GM18517 (cell line): ENCODE data around the gene ZNF593OS.

Experiments used
- ATAC-seq: cut with Tn5 transposase; IDR thresholded peaks from one replicate; pipeline ENCODE4 v1.9.1; 2021; ENCODE audit warnings: mild to moderate bottlenecking, moderate library complexity; ENCODE audit not compliant: unreplicated experiment

The ZNF593OS gene

DNA sequence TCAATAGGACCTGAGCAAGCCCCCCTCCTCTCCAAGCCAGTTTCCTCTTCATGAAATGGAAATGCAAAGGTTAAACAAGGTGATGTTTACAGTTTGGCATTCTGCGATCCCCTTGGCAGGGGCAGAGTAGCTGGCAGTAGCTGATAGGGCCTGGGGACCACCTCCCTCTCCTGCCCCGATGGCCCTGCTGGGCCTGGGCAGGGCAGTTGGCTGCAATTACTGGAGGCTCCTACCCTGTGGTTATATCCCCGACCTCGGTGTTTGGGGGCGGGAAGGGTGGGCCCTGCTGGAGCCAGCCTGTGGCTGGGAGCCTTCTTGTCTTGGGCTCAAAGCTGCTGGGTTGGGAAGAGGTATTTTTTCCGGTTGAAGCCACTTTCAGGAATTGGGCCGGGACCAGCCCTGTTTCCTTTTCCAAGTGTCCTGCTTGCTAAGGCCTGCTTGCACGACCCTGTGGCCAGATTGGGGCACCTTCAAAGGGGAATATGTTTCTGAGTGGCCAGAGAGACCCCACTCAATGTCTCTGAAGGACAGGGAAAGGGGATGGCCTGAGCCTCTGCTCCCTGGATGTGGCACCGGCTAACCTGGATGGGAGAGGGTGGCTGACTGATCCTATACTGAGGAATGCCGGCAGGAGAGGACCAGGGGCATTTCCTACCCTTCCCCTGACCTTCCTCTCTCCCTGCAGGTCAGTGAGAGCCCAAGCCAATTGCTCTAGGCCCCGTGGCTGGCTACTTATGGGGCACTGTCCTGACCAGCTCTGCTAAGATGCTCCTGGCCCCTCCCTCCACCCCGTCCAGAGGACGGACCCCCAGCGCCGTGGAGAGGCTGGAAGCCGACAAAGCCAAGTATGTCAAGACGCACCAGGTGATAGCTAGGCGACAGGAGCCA lies 10.9 kb downstream of the ZNF593OS start:
- no peak for ATAC-seq

DNA sequence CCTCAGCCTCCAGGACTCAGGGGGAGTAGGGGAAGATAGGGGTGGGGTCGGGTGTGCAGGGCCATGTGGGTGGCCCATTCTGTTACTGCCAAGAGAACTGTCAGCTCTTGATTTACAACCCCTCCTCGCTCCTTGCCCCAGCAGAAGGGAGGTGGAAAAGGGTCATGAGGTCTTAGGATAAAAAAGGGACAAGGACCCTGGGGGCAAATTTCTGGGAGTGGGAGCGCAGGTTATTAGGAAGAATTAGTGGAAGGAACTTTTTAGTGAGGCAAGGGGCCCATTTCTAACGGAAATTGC lies 11.9 kb downstream of the ZNF593OS start:
- no peak for ATAC-seq

DNA sequence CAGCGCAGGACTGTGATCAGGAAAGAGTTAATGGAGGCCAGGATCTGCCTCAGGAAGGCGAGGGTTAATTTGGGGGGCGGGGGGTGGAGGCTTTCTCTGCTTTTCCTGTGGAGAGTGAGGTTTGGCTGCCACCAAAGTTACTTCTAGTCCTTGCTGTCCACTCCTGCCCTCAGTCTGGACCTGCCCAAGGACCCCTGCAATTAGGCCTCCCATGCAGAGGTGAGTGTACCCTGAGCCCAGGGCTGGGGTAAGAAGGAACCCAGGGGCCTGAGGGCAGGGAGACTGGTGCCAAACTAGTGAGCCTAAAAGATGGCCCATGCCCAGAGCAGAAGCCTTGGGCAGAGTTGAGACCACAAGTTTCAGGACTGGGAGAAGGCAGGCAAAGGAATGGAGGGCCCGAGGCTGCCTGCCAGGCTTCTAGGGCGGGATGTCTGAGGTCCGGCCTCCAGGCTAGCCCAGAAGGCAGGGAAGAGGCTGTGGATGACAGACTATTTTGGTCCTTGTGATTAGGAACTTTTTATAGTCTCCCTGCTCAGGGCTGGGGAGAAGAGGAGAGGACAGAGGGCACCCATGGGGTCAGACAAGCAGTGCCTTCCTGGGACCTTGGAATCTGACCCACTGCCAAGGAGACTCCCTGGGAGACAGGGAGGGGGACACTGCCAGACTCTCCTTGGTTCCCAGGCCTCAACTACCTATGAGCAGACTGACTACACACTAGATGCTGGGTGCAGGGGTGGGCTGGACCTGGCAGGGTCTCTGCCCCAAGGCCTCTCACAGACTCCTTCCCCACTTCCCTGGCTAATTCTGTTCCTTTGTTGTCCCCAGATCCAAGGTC lies 12.5 kb downstream of the ZNF593OS start, which contains the start of gene FAM110D:
Gene FAM110D, plus strand, starts transcription at position 172 of the 835 bp plus-strand sequence. CDS start 2,213 bp downstream, outside the sequence.
- ATAC-seq: no peak

DNA sequence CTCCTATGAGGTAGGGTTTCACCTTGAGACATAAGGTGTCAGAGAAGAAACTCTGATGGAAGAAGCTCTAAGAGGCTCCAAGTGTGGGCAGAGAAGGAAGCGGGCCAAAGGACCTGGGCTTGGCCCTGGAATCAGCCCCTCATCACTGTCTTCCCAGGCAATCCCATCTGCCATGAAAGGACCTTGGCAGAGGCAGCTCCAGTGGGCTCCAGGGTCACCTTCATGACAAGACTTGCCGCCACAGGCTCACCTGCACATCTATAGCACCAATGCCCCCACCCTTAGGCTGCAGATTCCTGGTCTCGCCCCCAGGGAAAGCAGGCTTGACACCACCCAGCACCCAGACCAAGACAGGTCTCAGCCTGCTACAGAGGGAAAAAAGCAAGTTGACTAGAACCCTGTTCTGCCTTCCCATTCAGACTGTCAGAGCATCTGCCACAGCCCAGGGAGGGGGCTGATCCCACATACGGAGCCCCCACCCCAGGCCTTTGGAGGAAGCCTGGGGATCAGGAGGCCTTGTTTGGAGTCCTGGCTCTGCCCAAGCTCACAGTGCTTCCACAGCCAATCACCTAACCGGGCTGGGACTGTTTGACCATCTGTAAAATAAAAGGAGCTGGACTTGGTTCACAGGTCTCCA lies 13.2 kb downstream of the ZNF593OS start:
- no peak for ATAC-seq

DNA sequence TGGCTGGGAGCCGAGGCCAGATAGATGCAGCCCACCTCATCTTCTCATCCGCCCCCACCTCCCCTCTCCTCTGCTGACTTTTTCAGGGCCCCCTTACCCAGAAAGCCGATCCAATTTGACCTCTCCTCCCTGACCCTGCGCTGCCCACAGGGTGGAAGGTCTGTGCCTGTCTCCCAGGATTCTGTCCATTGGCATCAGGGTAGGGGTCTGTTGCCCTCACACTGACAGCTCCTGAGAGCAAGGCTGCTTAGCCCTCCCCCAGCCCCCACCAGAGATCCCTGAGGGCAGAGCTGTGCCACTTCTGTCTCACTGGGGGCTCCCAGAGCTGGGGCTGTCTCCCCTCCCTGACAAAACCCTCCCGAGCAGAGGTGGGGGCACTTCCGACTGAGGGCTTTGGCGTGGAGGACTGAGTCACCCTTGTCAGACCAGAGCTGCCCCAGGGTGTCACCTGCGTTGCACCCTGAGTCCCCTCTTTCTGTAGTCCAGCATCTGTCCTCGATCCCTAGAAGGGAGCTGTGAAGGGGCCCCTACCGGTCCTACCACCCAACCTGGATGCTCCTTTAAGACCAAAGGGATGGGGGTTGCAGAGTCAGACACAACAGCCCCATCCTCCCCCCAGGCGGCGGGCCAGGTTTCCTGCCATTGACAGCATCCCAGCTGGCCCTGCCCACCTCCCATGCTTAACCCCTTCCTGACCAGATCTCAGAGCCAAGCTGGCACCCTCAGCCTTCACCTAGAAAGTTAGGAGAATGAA lies 15.2 kb downstream of the ZNF593OS start:
- ATAC-seq: no peak

DNA sequence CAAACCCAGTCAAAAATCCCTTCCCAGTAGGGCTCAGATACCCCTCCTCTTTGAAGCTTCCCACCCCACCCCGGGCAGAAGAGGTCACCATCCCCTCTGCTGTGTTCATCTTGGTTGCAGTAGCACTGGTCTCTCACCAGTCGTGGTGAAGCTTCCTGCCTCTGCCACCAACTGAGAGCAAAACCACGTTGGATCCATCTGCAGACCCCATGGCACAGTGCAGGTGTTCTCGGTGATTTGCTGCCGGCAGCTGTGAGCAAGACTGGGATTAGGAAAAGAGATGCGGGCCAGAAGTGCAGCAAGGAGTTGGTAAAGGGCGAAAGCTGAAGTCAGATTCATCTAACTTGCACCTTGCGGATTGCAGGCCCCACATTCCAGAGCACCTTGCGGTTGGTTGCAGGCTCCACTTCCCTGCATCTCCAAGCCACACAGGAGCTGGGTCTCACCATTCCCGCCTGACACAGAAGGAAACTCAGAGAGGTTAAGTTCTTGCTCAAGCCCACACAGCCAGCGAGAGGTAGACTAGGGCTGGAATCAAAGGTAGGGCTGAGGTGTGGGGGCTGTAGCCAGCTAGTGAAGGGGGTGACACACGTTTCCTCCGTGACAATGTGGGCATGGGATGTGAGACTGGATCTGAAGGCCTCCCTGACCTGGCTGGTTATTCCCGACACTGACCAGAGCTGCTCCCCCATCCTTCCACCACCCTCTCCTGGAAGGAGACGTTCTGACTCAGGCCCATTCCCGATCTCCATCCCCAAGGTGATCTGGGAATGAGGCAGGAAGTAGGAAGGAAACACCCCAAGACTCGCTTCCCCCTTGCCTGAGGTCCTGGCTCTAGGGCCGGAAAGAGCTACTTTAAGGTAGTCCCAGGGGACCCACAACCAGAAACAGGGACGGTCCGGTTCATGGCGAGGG lies 16.0 kb downstream of the ZNF593OS start:
- ATAC-seq: no peak

DNA sequence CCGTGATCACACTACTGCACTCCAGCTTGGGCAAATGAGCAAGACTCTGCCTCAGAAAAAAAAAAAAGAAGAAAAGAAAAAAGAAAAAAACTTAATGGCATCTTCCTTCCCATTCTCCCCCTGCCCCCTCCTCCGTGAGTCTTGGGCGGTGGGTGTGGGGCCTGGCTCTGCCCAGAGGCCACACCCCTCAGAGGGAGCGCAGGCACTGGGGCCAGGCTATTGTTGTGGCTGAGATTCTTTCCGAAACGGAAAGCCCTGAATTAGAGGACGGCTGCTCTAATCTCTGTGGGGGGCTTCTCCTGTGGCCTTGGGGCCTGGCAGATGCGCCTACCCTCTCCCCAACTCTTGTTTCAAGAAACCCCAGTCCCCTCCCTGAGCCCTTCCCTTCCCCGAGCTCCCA lies 16.9 kb downstream of the ZNF593OS start:
- ATAC-seq: no peak

DNA sequence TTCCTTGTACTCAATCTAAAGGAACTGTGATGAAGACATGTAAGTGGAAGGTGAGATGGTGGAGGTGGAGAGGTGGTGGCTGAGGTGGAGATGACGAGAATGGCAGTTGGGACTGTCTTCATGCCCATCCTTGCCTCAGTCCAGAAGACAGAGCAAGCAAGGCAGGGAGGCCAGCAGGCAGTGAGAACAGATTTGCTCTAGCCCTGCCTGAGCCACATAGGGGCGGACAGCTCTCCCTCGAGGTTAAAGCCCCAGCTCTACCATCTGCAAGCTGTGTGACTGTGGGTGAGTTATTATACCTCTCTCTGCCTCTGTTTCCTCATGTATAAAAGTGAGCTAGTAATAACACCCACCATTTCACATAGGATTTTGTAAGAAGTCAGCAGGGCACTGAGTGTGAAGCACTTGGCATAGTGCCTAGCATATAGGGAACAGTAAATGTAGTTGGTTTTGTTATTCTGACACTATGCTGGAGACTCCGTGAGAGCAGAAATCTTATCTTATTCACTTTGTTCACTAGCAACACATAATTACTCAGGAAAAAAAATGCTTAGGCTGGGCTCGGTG lies 17.6 kb downstream of the ZNF593OS start:
- no peak for ATAC-seq

DNA sequence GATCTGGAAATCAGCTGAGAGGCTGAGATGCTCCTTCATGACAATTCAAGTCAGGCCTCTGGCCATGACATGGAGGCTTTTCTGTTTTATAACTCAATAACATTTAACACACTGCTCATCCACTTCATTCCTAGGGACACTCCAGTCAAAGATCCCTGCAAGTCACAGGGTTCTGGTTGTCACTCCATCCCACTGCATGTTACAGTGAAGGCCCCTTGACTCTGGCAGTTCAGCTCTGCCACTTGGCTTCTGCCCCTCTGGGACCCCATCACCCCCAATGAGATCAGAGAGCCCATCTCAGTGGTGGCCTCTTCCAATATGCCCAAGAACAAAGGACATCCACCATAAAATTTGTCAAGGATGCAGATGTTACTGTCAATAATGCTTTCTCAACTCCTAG lies 22.7 kb downstream of the ZNF593OS start:
- no peak for ATAC-seq

DNA sequence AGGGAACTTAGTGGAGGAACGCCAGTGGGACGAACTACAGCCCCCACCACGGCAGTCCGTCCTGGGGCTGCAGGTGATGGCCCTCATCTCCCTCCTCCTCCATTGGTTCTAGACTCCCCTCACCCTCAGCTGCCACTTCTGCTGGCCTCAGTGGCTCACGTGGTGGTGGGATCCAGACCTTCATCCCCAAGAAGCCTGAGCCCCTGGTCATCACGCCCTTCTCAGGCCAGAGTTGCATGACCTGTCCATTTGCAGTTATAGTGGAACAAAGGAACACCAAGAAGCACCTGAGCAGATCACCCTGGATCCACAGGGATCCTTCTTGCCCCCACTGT lies 25.7 kb downstream of the ZNF593OS start:
- ATAC-seq: no peak

DNA sequence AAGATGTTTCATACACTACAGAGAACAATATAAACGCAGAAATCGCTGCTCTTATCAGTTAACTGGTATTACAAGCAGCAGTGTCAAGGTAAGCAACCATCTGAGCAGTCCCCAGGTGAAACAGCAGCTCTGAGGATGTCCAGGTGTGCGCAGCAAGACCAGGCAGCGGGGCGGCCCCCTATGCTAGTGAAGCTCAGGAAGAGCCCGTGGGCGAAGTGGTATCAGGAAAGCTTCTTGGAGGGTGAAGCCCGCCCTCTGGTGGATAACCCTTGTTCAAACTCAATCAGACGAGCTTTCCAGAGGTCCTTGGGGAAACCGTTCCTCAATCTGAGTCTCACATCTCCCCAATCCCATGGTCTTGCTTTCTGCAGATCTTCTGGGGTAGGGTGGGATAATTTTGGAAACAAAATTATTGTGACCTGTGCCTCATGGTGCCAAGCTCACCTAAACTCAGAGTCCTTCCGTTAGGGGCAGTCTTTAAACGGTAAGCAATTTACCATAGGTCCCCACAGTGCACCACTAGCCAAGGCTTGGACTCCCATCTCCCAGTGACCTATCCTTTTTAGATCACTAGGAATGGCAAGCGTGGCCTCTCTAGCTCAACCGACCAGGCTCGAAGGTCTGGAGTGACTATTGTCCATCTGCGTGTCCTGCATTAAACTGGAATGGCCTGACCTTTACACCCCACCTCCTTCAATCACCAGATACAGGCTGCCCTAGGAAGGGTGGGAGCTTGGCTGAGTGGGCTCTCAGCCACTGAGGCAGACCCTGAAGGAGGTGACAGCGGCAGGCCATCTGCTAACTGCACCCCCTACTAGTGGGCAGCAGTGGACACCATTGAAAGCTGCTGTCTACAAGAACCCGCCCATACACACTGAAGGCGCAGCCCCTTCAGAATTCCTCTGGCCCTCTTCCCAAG lies 26.3 kb downstream of the ZNF593OS start:
- ATAC-seq: no peak

DNA sequence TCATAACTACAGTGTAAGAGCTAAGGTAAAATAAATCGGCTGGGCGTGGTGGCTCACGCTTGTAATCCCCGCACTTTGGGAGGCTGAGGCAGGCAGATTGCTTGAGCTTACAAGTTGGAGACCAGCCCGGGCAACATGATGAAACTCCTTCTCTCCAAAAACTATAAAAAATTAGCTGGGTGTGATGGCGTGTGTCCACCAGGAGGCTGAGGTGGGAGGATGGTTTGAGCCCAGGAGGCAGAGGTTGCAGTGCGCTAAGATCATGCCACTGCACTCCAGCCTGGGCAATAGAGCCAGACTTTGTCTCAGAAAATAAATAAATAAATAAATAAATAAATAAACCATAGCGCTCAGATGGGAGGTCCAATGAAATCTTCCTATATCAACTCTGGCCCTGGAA lies 29.5 kb downstream of the ZNF593OS start:
- no peak for ATAC-seq

DNA sequence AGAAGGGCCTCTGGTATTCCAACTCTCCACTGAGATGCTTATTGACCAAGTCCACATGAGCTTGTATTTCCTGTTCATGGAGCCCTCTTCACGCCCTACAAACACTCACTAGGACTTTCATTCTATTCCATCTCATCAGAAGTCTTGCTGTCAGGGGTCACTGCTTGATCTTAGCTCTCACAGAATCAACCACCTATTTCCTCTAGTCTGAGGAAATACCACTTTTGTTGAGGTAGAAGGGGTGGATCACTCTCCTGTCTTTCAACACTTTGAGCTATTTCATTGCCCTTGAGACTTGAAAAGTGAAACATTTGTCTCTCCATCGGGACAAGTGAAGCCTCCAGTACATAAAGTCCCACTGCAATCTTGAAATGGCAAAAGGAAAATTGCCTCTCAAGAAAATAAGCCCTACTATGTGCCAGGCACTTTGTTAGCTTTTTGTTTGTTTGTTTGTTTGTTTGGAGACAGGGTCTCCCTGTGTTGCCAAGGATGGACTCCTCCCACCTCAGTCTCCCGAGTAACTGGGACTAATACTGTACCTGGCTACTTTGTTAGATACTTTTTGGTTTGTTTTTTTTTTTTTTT lies 32.6 kb downstream of the ZNF593OS start:
- ATAC-seq: no peak

DNA sequence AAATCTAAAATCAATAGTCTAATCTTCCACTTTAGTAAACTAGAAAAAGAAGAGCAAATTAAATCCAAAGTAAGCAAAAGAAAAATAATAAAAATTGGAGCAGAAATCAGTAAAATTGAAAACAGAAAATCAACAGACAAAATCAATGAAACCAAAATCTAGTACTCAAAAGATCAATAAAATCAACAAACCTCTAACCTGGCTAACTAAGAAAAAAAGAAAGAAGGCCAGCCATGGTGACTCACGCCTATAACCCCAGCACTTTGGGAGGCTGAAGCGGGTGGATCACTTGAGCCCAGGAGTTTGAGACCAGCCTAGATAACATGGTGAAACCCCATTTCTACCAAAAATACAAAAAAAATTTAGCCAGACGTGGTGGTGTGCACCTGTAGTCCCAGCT lies 37.2 kb downstream of the ZNF593OS start:
- no peak for ATAC-seq

DNA sequence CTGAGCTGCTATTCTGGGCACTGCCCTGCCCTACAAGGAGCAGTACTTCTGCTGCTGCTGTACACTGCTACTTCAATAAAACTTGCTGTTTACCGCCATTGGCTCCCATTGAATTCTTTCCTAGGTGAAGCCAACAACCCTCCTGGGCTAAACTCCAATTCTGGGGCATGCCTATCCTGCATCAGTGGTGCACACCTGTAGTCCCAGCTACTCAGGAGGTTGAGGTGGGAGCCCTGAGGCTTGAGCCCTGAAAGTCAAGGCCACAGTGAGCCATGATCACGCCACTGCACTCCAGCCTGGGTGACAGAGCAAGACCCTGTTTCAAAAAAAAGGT lies 38.8 kb downstream of the ZNF593OS start:
- ATAC-seq: no peak

DNA sequence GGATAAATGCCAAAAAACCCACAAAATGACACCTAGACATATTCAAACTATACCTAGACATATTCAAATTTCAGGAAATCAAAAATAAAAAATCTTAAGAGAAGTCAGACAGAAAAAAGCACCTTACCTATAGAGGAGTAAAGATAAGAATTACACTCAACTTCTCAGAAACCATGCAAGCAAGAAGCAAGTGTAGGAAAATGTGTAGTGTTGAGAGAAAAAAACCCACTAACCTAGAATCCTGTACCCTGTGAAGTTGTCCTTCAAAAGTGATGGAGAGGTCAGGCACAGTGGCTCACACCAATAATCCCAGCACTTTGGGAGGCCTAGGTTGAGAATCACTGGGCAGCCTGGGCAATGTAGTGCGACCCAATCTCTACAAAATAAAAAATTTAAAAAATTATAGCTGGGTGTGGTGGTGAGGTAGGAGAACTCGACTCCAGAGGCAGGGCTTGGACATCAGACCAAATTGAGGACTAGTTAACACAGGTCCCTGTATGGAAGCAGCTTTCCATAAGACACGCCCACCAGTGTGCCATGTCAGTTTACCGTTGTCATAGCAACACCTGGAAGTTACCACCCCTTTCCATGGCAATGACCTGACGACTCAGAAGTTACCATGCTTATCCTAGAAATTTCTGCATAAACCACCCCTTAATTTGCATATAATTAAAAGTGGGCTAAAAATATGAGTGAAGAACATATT lies 39.4 kb downstream of the ZNF593OS start:
- ATAC-seq: no peak

DNA sequence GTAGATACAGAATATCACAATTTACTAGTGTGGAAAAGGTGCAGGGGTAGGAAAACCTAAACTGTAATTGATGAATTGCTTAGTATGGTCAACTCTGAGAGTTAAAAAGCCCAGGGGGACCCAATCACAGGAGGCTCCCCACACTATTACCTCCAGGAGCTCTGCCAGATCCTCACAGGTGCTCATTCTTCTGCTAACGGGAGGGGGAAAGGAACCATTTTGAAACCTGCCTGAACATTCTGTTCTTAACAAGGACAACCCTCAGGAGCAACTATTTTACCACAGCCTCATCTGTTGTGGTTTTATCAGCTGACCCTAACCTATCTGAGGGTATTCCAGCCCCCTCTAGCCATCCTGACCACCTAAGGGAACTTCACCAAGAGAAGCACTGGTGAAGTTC lies 40.9 kb downstream of the ZNF593OS start:
- ATAC-seq: no peak

DNA sequence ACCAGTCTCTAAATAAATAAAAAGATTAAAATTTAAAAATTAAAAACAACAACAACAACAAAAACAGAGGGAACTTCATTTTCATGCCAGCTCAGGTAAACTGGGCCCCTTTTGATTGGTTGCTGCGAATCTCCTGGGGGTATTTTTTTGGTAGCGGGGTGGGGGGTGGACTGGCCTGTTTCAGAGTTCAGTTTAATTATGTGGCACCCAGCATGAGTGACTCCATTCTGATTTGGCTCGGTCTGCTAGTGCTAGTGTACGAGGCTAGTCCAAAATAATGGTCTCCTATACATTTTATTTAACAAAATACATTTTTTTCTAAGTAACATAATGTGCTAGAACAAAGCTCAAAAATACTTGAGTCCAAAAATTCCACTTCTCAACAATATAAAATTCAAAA lies 41.9 kb downstream of the ZNF593OS start:
- ATAC-seq: no peak
